ENCODE results near the gene KIAA1958.

GRCh38 chr9:112582371-112583262, 96.0 kb downstream of the KIAA1958 start:
- TF ChIP-seq FOXK2 (IDR thresholded peaks at IDR 0.05) (no peak), LEF1 (IDR thresholded peaks at IDR 0.05; ENCODE audit: borderline replicate concordance) (no peak), ARNT (IDR thresholded peaks at IDR 0.05) (no peak), SUZ12 (IDR thresholded peaks at IDR 0.05) (no peak), FOXA1 (IDR thresholded peaks at IDR 0.05) (no peak), SP1 (IDR thresholded peaks at IDR 0.05) (no peak), HDGF (IDR thresholded peaks at IDR 0.05; ENCODE audit: borderline replicate concordance) (no peak), FOXM1 (IDR thresholded peaks at IDR 0.05; ENCODE audit: borderline replicate concordance) (no peak), TARDBP (IDR thresholded peaks at IDR 0.05) (no peak), BHLHE40 (IDR thresholded peaks at IDR 0.05; ENCODE audit: borderline replicate concordance) (no peak), ZNF384 (IDR thresholded peaks at IDR 0.05) (no peak), NFRKB (IDR thresholded peaks at IDR 0.05) (no peak), ELF4 (IDR thresholded peaks at IDR 0.05) (no peak), CTBP1 (IDR thresholded peaks at IDR 0.05; ENCODE audit: borderline replicate concordance) (no peak)
